Omental fat pad (tissue), 4 donors: ENCODE data around the gene CASS4. TPM values are rescaled to one million over a fixed set of nuclear protein-coding genes. Genes with fewer than 3 reads are reported as not detected.
"Not testable (repeated sequence)": the region's sequence is repeated elsewhere in the genome, so short reads cannot be mapped to it uniquely, and the experiment has no call there.

Source experiments
- ATAC-seq: fragments of 150-250 bp; one replicate; pipeline ENCODE4 v1.9.1; 2016; ENCODE audit warnings: mild to moderate bottlenecking, moderate library complexity; ENCODE audit not compliant: low FRiP score
- DNase-seq: peaks from one replicate; pipeline ENCODE4 v3.0.0-alpha.2; 2019; ENCODE audit warnings: low spot score
- CTCF ChIP-seq, 3 donors: fragments of 450-650 bp; IDR thresholded peaks; one replicate each; pipeline ENCODE4 v1.5.1; 2016 to 2017; ENCODE audit warnings: antibody characterized with exemption in 3 of 3, mild to moderate bottlenecking in 3 of 3, moderate library complexity in 2 of 3
- total RNA-seq, 4 donors: library from RNA; depleted of rRNA; stranded (reverse); fragments of >200 nt; gene quantifications; one replicate each; pipeline ENCODE4 v1.1.0, GENCODE V29; 2016

Gene CASS4
- total RNA-seq, 4 donors from 2014 or later, result 3.5 to 10.6 (median 6.0) TPM

- ATAC-seq (no peak), DNase-seq (no peak)
- TF ChIP-seq CTCF (IDR thresholded peaks at IDR 0.05), result no peak
Observed at GRCh38 chr20:56406910-56407309, 5.2 kb upstream of the CASS4 start.

GRCh38 chr20:56409521-56409920 lies 2.5 kb upstream of the CASS4 start:
- TF ChIP-seq CTCF (IDR thresholded peaks at IDR 0.05), result no peak
- no peak for ATAC-seq
- DNase-seq, result no peak

- DNase-seq (no peak), ATAC-seq (no peak)
- TF ChIP-seq CTCF (IDR thresholded peaks at IDR 0.05), result no peak
Observed at GRCh38 chr20:56409956-56410355, 2.1 kb upstream of the CASS4 start.

GRCh38 chr20:56411287-56411686 lies 773 bp upstream of the CASS4 start:
- DNase-seq, ATAC-seq: not testable (repeated sequence)

GRCh38 chr20:56412473-56412790 lies 372 bp downstream of the CASS4 start:
- ATAC-seq, result no peak
- TF ChIP-seq CTCF (IDR thresholded peaks at IDR 0.05), result no peak
- DNase-seq, result no peak

GRCh38 chr20:56412949-56413348 lies 889 bp downstream of the CASS4 start:
- ATAC-seq (no peak), DNase-seq (no peak)
- no peak for TF ChIP-seq CTCF (IDR thresholded peaks at IDR 0.05)

- ATAC-seq (no peak), DNase-seq (no peak)
- TF ChIP-seq CTCF (IDR thresholded peaks at IDR 0.05), result no peak
Observed at GRCh38 chr20:56414842-56415765, 3.0 kb downstream of the CASS4 start.
